ENCODE data around the gene FTCDNL1. TPM values are rescaled to one million over a fixed set of nuclear protein-coding genes. Genes with fewer than 3 reads are reported as not detected.

Gene FTCDNL1
- total RNA-seq, 4 donors from 2014 or later: 7.9 to 21.9 (median 16.3) TPM

- TF ChIP-seq POLR2A (IDR thresholded peaks at IDR 0.05) (no peak), CTCF (IDR thresholded peaks at IDR 0.05 in 4 of 5, conservative IDR thresholded peaks at IDR 0.05 in 1 of 5) (no peak)
- H3K27me3 ChIP-seq: no peaks in the 10 kb centered on the region
- no peaks in the 10 kb centered on the region for H3K4me1 ChIP-seq
- in situ Hi-C loops (cut with MboI; ENCODE audit: low sequenced_read_pairs in 4 of 4): no loop called here
- no peak overlapping the region for H3K4me3 ChIP-seq
- DNase-seq (no peak), ATAC-seq (no peak)
- no peaks in the 10 kb centered on the region for H3K36me3 ChIP-seq
- no peaks in the 10 kb centered on the region for H3K9me3 ChIP-seq
- no peak overlapping the region for H3K27ac ChIP-seq
- intact Hi-C loops (cut with DNase I; ENCODE audit: low total_unique reads): no loop called here
Measured at GRCh38 chr2:199762963-199763362, 88.0 kb downstream of the FTCDNL1 start.

- Histone ChIP-seq H3K9me3 (no peaks in the 10 kb centered on the region), H3K36me3 (no peaks in the 10 kb centered on the region), H3K4me1 (no peaks in the 10 kb centered on the region), H3K27me3 (no peaks in the 10 kb centered on the region), H3K4me3 (no peak overlapping the region), H3K27ac (no peak overlapping the region)
- in situ Hi-C loops (cut with MboI; ENCODE audit: low sequenced_read_pairs in 4 of 4): no loop called here
- no peak for ATAC-seq
- no peak for TF ChIP-seq CTCF (IDR thresholded peaks at IDR 0.05 in 4 of 5, conservative IDR thresholded peaks at IDR 0.05 in 1 of 5)
- TF ChIP-seq POLR2A (IDR thresholded peaks at IDR 0.05): no peak
- intact Hi-C loops (cut with DNase I; ENCODE audit: low total_unique reads): no loop called here
- DNase-seq: no peak
Measured at GRCh38 chr2:199760574-199760973, 90.4 kb downstream of the FTCDNL1 start.

GRCh38 chr2:199757233-199757870, 93.6 kb downstream of the FTCDNL1 start:
- Histone ChIP-seq H3K9me3 (no peaks in the 10 kb centered on the region), H3K36me3 (no peaks in the 10 kb centered on the region), H3K27ac (no peak overlapping the region), H3K4me1 (no peaks in the 10 kb centered on the region), H3K27me3 (no peaks in the 10 kb centered on the region), H3K4me3 (no peak overlapping the region)
- no peak for TF ChIP-seq CTCF (IDR thresholded peaks at IDR 0.05 in 4 of 5, conservative IDR thresholded peaks at IDR 0.05 in 1 of 5)
- no peak for TF ChIP-seq POLR2A (IDR thresholded peaks at IDR 0.05)
- ATAC-seq: no peak
- peak in 1 of 2 donors; percentile 29 for DNase-seq
- intact Hi-C loops (cut with DNase I; ENCODE audit: low total_unique reads) (no loop called here), in situ Hi-C loops (cut with MboI; ENCODE audit: low sequenced_read_pairs in 4 of 4) (no loop called here)

GRCh38 chr2:199756743-199757142, 94.2 kb downstream of the FTCDNL1 start:
- no peaks in the 10 kb centered on the region for H3K36me3 ChIP-seq
- H3K4me1 ChIP-seq: no peaks in the 10 kb centered on the region
- no peak overlapping the region for H3K4me3 ChIP-seq
- in situ Hi-C loops (cut with MboI; ENCODE audit: low sequenced_read_pairs in 4 of 4): no loop called here
- ATAC-seq (no peak), DNase-seq (no peak)
- no peak overlapping the region for H3K27ac ChIP-seq
- no peaks in the 10 kb centered on the region for H3K27me3 ChIP-seq
- no peaks in the 10 kb centered on the region for H3K9me3 ChIP-seq
- intact Hi-C loops (cut with DNase I; ENCODE audit: low total_unique reads): no loop called here
- TF ChIP-seq POLR2A (IDR thresholded peaks at IDR 0.05) (no peak), CTCF (IDR thresholded peaks at IDR 0.05 in 4 of 5, conservative IDR thresholded peaks at IDR 0.05 in 1 of 5) (no peak)

- intact Hi-C loops (cut with DNase I; ENCODE audit: low total_unique reads) (no loop called here), in situ Hi-C loops (cut with MboI; ENCODE audit: low sequenced_read_pairs in 4 of 4) (no loop called here)
- no peak for TF ChIP-seq CTCF (IDR thresholded peaks at IDR 0.05 in 4 of 5, conservative IDR thresholded peaks at IDR 0.05 in 1 of 5)
- DNase-seq: no peak
- no peak overlapping the region for H3K4me3 ChIP-seq
- no peaks in the 10 kb centered on the region for H3K27me3 ChIP-seq
- H3K36me3 ChIP-seq: no peaks in the 10 kb centered on the region
- ATAC-seq: no peak
- H3K4me1 ChIP-seq: no peaks in the 10 kb centered on the region
- H3K27ac ChIP-seq: no peak overlapping the region
- no peaks in the 10 kb centered on the region for H3K9me3 ChIP-seq
Measured at GRCh38 chr2:199756211-199756610, 94.8 kb downstream of the FTCDNL1 start.
